Nephron (organoid): Measurements from ENCODE around the gene P3H1.

Source experiments
- H3K27ac Mint-ChIP-seq, 3 experiments: 2 replicates each; pipeline ENCODE4 v1.8.0; 2020; ENCODE audit warnings: mixed read lengths in 3 of 3, mild to moderate bottlenecking in 2 of 3, moderate library complexity in 1 of 3
- H3K27me3 Mint-ChIP-seq: 2 replicates; pipeline ENCODE4 v1.8.0; 2021; ENCODE audit warnings: low read depth, mild to moderate bottlenecking, moderate library complexity, mixed read lengths
- H3K36me3 Mint-ChIP-seq: 2 replicates; pipeline ENCODE4 v1.8.0; 2020; ENCODE audit warnings: low read depth, mixed read lengths
- H3K4me1 Mint-ChIP-seq: 2 replicates; pipeline ENCODE4 v1.8.0; 2020; ENCODE audit warnings: mixed read lengths
- H3K4me3 Mint-ChIP-seq, 3 experiments: 2 replicates each; pipeline ENCODE4 v1.8.0; 2020; ENCODE audit warnings: mild to moderate bottlenecking in 3 of 3, mixed read lengths in 3 of 3, moderate library complexity in 2 of 3
- H3K9me3 Mint-ChIP-seq: 2 replicates; pipeline ENCODE4 v1.8.0; 2020; ENCODE audit warnings: mixed read lengths
- TF ChIP-seq, protein P1 (sequence below), 3 experiments: fragments of 200-600 bp; sonication (generic); IDR thresholded peaks; one replicate each; pipeline ENCODE4 v1.5.0; 2021; ENCODE audit warnings: antibody characterized with exemption in 3 of 3; ENCODE audit not compliant: unreplicated experiment in 3 of 3

Gene P3H1

DNA sequence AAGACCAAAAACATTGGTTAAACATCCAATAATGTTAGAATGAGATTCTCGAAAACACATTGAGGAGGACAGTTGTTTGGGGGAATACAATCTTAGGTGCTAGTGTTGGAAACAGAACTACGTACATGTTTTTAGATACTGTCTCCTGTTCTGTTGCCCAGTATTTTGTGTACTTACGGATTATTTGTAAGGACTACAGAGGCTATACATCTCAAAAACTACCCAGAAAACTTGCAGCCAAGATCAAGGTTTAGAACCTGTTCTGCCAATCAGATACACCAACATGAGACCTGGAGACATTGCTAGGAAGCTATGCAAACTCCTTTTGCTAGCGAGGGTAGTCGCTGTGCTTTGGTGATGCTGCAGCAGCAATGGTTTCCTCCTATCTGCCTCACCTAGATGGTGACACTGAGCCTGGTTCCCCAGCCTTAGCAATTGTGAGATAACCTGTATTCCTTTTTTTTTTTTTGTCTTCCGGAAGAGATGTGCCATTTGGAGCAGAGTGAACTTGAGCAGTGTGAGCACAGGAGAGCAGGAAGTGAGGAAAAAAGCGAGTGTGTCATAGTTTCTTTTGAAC lies 62.9 kb downstream of the P3H1 start:
- peaks cover 93% of the 10 kb centered on the region for H3K36me3 Mint-ChIP-seq
- TF ChIP-seq, protein P1, sequence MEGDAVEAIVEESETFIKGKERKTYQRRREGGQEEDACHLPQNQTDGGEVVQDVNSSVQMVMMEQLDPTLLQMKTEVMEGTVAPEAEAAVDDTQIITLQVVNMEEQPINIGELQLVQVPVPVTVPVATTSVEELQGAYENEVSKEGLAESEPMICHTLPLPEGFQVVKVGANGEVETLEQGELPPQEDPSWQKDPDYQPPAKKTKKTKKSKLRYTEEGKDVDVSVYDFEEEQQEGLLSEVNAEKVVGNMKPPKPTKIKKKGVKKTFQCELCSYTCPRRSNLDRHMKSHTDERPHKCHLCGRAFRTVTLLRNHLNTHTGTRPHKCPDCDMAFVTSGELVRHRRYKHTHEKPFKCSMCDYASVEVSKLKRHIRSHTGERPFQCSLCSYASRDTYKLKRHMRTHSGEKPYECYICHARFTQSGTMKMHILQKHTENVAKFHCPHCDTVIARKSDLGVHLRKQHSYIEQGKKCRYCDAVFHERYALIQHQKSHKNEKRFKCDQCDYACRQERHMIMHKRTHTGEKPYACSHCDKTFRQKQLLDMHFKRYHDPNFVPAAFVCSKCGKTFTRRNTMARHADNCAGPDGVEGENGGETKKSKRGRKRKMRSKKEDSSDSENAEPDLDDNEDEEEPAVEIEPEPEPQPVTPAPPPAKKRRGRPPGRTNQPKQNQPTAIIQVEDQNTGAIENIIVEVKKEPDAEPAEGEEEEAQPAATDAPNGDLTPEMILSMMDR (IDR thresholded peaks at IDR 0.05; ENCODE audit: unreplicated experiment in 3 of 3), result no peak
- peak overlapping the region in 1 of 3 experiments; percentile 67 for H3K27ac Mint-ChIP-seq
- no peaks in the 10 kb centered on the region for H3K27me3 Mint-ChIP-seq
- peaks cover 13% of the 10 kb centered on the region for H3K9me3 Mint-ChIP-seq
- H3K4me1 Mint-ChIP-seq, result no peaks in the 10 kb centered on the region
- H3K4me3 Mint-ChIP-seq, result no peak overlapping the region

DNA sequence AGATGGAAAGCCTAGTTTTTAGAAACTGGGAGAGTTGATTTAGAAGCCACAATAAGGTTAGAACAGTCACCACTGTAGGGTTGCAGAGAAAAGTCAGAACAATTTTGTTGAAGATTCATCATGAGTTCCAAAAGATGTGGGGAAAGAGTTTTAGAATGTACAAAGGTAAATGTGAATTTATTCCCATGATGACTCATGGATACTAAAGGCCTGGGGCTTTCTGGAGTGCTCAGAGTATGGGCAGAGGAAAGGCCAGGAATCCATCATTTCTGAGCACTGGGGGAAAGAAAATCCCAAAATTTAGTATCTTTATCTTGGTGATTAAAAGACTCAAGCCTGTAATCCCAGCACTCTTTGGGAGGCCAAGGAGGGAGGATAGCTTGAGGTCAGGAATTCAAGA lies 66.8 kb downstream of the P3H1 start:
- Mint-ChIP-seq H3K27ac (no peak overlapping the region), H3K4me3 (no peak overlapping the region), H3K4me1 (no peaks in the 10 kb centered on the region), H3K27me3 (no peaks in the 10 kb centered on the region), H3K9me3 (peaks cover under 1% of the 10 kb centered on the region), H3K36me3 (peaks cover 95% of the 10 kb centered on the region)
- TF ChIP-seq, protein P1 (IDR thresholded peaks at IDR 0.05; ENCODE audit: unreplicated experiment in 3 of 3), result no peak

DNA sequence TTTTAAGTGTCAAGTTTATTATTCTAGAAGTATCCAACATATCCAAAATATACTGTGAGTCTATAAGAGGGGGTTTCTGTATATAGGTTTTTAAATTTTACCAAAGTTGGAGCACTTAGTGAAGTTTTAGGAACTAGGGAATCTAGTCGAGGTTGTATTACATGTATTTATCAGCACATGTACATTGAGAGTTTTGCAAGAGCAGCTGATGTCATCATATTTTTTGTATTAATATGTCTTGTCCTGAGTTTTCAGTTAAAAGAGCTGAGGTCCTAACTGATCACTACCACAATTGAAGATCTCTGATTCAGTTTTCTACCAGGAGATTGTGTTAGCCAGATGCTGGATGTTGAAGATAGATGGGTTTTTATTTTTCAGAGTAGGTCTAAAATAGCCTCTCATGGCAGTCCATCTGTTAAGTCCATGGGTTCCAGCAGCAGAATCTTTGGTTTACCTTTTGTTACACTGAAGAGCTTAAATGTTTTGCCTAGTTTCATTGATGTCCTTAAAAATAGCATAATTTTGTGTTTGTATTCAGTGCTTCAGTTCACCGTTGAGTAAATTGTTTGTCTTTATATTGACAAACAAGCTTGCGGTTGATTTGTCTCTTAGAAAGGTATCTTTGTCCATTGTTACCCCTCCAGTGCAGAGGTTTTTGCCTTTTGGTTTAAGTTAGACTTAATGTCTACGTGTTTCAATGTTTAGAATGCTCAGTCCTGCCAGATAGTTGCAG lies 68.6 kb downstream of the P3H1 start:
- Mint-ChIP-seq H3K27me3 (no peaks in the 10 kb centered on the region), H3K4me3 (no peak overlapping the region), H3K27ac (no peak overlapping the region), H3K9me3 (no peaks in the 10 kb centered on the region), H3K36me3 (peaks cover 90% of the 10 kb centered on the region), H3K4me1 (peaks cover 2% of the 10 kb centered on the region)
- TF ChIP-seq, protein P1 (IDR thresholded peaks at IDR 0.05; ENCODE audit: unreplicated experiment in 3 of 3), result no peak
